ENCODE data around the gene GNAI3. TPM values are rescaled to one million over a fixed set of nuclear protein-coding genes. Genes with fewer than 3 reads are reported as not detected.

The GNAI3 gene
- total and polyA plus RNA-seq, 2 donors (not counting 1 experiment from before 2014, with no cell fraction given): 11.4 to 14.4 TPM

DNA sequence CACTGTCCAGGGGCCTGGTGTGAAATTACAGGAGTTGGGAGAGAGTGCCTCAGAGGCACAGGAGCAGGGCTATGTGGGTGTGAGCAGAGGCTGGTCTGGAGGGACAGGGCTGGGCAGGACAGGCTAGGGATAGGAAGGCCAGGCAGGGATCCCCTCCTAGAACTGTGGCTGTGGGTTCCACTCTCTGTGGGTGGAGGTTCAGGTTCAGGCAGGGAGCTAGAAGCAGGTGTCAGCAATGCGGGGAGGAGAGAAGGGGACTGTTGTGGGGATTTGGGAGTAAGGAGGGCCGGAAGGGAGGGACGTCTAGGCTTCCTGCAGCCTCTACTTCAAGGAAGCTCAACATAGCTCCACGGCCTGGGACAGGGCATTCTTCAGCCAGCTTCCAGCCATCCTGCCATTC is 17.0 kb upstream of the GNAI3 start:
- DNase-seq (ENCODE audit: low read depth in 2 of 2): no peak
- no peak overlapping the region for H3K27ac ChIP-seq (ENCODE audit: insufficient read depth, low read length)

DNA sequence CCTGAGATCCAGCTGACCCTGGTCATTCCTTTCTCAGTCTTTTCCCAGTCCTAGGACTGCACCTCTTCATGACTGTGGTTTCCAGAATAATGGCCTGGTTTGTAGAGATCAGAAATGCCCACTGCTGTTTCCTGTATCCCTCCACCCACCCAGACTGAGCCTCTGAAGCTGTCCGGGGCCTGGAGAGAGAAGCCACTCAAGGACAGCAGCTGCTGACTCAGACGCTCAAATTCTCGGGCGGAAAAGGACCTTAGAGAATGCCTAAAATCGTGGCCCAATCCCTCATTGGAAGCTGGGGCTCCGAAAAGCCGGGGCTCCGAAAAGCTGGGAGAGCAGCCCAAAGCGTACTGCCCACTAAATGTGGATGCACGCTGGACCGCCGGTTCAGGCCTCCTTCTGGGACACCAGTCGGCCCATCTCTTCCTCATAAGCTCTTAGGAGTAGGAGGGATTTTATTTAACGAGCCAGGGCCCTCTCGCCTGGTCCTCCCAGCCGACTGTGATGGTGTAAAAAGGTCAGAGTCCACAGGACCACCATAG is 16.5 kb upstream of the GNAI3 start:
- DNase-seq (ENCODE audit: low read depth in 2 of 2): peak in 1 of 2 donors; percentile 17
- no peak overlapping the region for H2AFZ ChIP-seq (ENCODE audit: low read length)
- no peaks in the 10 kb centered on the region for H3K9me3 ChIP-seq (ENCODE audit: control insufficient read depth, insufficient read depth, low read depth, low read length)
- H3K79me2 ChIP-seq (ENCODE audit: control insufficient read depth, insufficient read depth, low read length): no peaks in the 10 kb centered on the region
- H3K27ac ChIP-seq (ENCODE audit: insufficient read depth, low read length): no peak overlapping the region
- H3K9ac ChIP-seq (ENCODE audit: insufficient read depth, low read length): no peak overlapping the region
- H3K4me1 ChIP-seq (ENCODE audit: control insufficient read depth, extremely low read depth, insufficient read depth, low read length): peaks cover 2% of the 10 kb centered on the region
- peak overlapping the region; percentile 20 for H3K4me2 ChIP-seq (ENCODE audit: extremely low read depth, insufficient read depth, low read length)
- TF ChIP-seq CTCF (conservative IDR thresholded peaks at IDR 0.05 in 1 of 2, IDR thresholded peaks at IDR 0.05 in 1 of 2; ENCODE audit: low read depth in 1 of 2, low read length in 2 of 2): no peak
- TF ChIP-seq EZH2 (IDR thresholded peaks at IDR 0.05; ENCODE audit: low read length, missing control alignments): no peak
- no peaks in the 10 kb centered on the region for H4K20me1 ChIP-seq (ENCODE audit: control insufficient read depth, extremely low read depth, insufficient read depth, low read length)
- peaks cover 4% of the 10 kb centered on the region for H3K27me3 ChIP-seq (ENCODE audit: control insufficient read depth, insufficient read depth, low read length)
- H3K36me3 ChIP-seq (ENCODE audit: control insufficient read depth, insufficient read depth, low read length): no peaks in the 10 kb centered on the region
- no peak overlapping the region for H3K4me3 ChIP-seq (replicated peaks in 1 of 4; ENCODE audit: control extremely low read depth in 1 of 4, insufficient read depth in 1 of 4, low read depth in 3 of 4, low read length in 4 of 4)

More for the DNA sequence above, 17.0 kb upstream of the GNAI3 start:
- H3K4me3 ChIP-seq (replicated peaks in 1 of 4; ENCODE audit: control extremely low read depth in 1 of 4, insufficient read depth in 1 of 4, low read depth in 3 of 4, low read length in 4 of 4): no peak overlapping the region
- no peak for TF ChIP-seq CTCF (conservative IDR thresholded peaks at IDR 0.05 in 1 of 2, IDR thresholded peaks at IDR 0.05 in 1 of 2; ENCODE audit: low read depth in 1 of 2, low read length in 2 of 2)
- TF ChIP-seq EZH2 (IDR thresholded peaks at IDR 0.05; ENCODE audit: low read length, missing control alignments): no peak
- H3K9me3 ChIP-seq (ENCODE audit: control insufficient read depth, insufficient read depth, low read depth, low read length): no peaks in the 10 kb centered on the region
- no peaks in the 10 kb centered on the region for H3K36me3 ChIP-seq (ENCODE audit: control insufficient read depth, insufficient read depth, low read length)
- no peak overlapping the region for H3K9ac ChIP-seq (ENCODE audit: insufficient read depth, low read length)
- H4K20me1 ChIP-seq (ENCODE audit: control insufficient read depth, extremely low read depth, insufficient read depth, low read length): no peaks in the 10 kb centered on the region
- H3K27me3 ChIP-seq (ENCODE audit: control insufficient read depth, insufficient read depth, low read length): peaks cover 4% of the 10 kb centered on the region
- H3K79me2 ChIP-seq (ENCODE audit: control insufficient read depth, insufficient read depth, low read length): no peaks in the 10 kb centered on the region
- H3K4me2 ChIP-seq (ENCODE audit: extremely low read depth, insufficient read depth, low read length): no peak overlapping the region
- peaks cover 2% of the 10 kb centered on the region for H3K4me1 ChIP-seq (ENCODE audit: control insufficient read depth, extremely low read depth, insufficient read depth, low read length)
- H2AFZ ChIP-seq (ENCODE audit: low read length): no peak overlapping the region

DNA sequence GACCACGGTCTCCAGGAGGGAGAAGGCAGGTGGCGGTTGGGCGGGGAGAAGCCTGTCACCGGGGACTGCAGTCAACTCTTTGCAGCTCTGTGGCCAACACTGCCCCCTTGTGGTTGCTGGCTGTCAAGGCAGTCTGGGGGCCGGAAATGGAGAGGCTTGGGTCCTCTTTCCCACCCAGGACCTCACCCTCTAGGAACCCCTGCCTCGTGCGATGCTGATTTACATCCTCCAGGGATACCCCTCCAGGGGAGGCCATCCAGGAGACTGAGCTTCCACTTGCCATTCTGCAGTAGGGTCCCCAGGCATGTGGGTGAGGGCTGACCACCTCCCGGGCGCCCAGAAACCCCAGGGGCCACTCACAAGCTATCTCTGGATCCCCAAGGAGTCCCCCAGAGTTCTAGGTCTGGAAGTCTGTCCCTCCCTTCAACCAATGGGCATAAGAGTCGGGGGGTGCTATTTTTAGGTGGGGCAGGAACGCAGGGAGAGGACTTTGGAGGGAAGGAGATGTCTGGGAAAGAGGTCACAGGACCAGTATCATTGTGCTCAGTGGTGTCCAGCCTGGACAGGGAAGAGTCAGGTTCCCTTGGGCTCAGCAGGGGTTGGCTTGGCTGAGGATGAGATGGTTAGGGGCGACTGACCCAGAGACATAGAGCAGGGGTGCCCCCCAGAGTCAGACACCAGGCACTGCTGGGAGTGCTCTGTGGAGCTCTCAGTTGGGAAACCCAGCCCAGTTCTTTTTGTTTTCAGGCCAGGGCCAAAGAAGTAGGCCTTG is 15.9 kb upstream of the GNAI3 start:
- DNase-seq (ENCODE audit: low read depth in 2 of 2): peak; percentile 65 to 76
- TF ChIP-seq EZH2 (IDR thresholded peaks at IDR 0.05; ENCODE audit: low read length, missing control alignments) (no peak), CTCF (conservative IDR thresholded peaks at IDR 0.05 in 1 of 2, IDR thresholded peaks at IDR 0.05 in 1 of 2; ENCODE audit: low read depth in 1 of 2, low read length in 2 of 2) (peak; percentile 90 to 95)
- H2AFZ ChIP-seq (ENCODE audit: low read length): peak overlapping the region; percentile 90
- peak overlapping the region; percentile 5 for H3K27ac ChIP-seq (ENCODE audit: insufficient read depth, low read length)
- peaks cover under 1% of the 10 kb centered on the region for H3K27me3 ChIP-seq (ENCODE audit: control insufficient read depth, insufficient read depth, low read length)
- no peaks in the 10 kb centered on the region for H3K79me2 ChIP-seq (ENCODE audit: control insufficient read depth, insufficient read depth, low read length)
- no peaks in the 10 kb centered on the region for H4K20me1 ChIP-seq (ENCODE audit: control insufficient read depth, extremely low read depth, insufficient read depth, low read length)
- H3K9me3 ChIP-seq (ENCODE audit: control insufficient read depth, insufficient read depth, low read depth, low read length): no peaks in the 10 kb centered on the region
- H3K9ac ChIP-seq (ENCODE audit: insufficient read depth, low read length): no peak overlapping the region
- no peaks in the 10 kb centered on the region for H3K36me3 ChIP-seq (ENCODE audit: control insufficient read depth, insufficient read depth, low read length)
- peaks cover 2% of the 10 kb centered on the region for H3K4me1 ChIP-seq (ENCODE audit: control insufficient read depth, extremely low read depth, insufficient read depth, low read length)
- H3K4me2 ChIP-seq (ENCODE audit: extremely low read depth, insufficient read depth, low read length): peak overlapping the region; percentile 52
- H3K4me3 ChIP-seq (replicated peaks in 1 of 4; ENCODE audit: control extremely low read depth in 1 of 4, insufficient read depth in 1 of 4, low read depth in 3 of 4, low read length in 4 of 4): peak overlapping the region in 1 of 4 experiments; percentile 2
